ENCODE data around the gene FBRSL1. TPM values are rescaled to one million over a fixed set of nuclear protein-coding genes. Genes with fewer than 3 reads are reported as not detected.

FBRSL1 gene
- total RNA-seq, 1 experiment from 2014 or later, result 45.3 TPM

DNA sequence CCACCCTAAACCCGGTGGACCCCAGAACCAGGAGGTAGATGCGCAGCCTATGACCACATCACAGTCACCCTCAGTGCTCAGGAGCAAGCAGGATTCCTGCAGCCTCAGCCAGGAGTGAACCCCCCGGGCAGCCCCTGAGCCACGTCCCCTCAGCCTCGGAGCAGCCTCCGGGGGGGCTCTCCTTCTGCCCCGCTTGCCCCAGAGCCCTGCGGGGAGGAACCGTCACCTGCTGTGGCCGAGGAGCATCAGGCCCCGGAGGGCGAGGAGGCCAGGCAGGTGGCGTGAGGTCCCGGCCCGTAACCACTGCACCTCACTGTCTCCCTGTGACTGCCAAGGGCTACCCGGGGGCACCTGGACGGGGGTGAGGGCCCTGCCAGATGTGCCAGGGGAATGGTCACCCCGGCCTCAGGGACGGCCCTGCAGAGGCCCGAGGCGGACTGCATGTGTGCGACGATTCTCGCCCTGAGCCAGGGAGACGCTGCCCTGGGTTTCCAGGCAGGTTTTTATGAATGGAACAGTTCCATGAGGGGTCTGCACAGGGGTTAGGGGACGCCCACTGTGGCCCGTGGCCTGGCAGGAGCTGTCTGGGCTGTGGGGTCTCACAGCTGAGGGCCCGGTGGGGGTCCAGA, 58.6 kb downstream of the FBRSL1 start:
- ChIA-PET POLR2A (ENCODE audit: unreplicated experiment) (no interaction called here), CTCF (no interaction called here)
- no peaks in the 10 kb centered on the region for H4K20me1 ChIP-seq (ENCODE audit: low read length)
- no peak for TF ChIP-seq EZH2 (IDR thresholded peaks at IDR 0.05; ENCODE audit: low read length, unreplicated experiment)
- TF ChIP-seq, protein P1, sequence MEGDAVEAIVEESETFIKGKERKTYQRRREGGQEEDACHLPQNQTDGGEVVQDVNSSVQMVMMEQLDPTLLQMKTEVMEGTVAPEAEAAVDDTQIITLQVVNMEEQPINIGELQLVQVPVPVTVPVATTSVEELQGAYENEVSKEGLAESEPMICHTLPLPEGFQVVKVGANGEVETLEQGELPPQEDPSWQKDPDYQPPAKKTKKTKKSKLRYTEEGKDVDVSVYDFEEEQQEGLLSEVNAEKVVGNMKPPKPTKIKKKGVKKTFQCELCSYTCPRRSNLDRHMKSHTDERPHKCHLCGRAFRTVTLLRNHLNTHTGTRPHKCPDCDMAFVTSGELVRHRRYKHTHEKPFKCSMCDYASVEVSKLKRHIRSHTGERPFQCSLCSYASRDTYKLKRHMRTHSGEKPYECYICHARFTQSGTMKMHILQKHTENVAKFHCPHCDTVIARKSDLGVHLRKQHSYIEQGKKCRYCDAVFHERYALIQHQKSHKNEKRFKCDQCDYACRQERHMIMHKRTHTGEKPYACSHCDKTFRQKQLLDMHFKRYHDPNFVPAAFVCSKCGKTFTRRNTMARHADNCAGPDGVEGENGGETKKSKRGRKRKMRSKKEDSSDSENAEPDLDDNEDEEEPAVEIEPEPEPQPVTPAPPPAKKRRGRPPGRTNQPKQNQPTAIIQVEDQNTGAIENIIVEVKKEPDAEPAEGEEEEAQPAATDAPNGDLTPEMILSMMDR (conservative IDR thresholded peaks at IDR 0.05; ENCODE audit: low read depth, low read length), result no peak
- no peak for TF ChIP-seq EZH2phosphoT487 (IDR thresholded peaks at IDR 0.05; ENCODE audit: borderline replicate concordance, low read length)
- no peaks in the 10 kb centered on the region for H3K9me3 ChIP-seq (ENCODE audit: low read length)
- intact Hi-C loops (cut with micrococcal nuclease), result no loop called here
- no peaks in the 10 kb centered on the region for H3K79me2 ChIP-seq (ENCODE audit: low read length)
- H3K4me3 ChIP-seq (ENCODE audit: low read length), result no peak overlapping the region
- BruUV-seq (replicated peaks), result no TSS peak
- no peaks in the 10 kb centered on the region for H3K9me2 ChIP-seq (replicated peaks; ENCODE audit: low read length)
- no peaks in the 10 kb centered on the region for H3F3A ChIP-seq (ENCODE audit: low read length, unreplicated experiment)
- DNase-seq (no peak), ATAC-seq (no peak)
- H3K4me2 ChIP-seq (ENCODE audit: low read length), result no peak overlapping the region
- no peak overlapping the region for H2AFZ ChIP-seq (ENCODE audit: low read length)
- no peaks in the 10 kb centered on the region for H3K36me3 ChIP-seq (ENCODE audit: low read depth, low read length)
- no peaks in the 10 kb centered on the region for H3K27me3 ChIP-seq (ENCODE audit: low read length)
- H3K27ac ChIP-seq (ENCODE audit: low read length), result no peak overlapping the region
- no peaks in the 10 kb centered on the region for H3K4me1 ChIP-seq (ENCODE audit: insufficient read depth, low read length)
- no peak overlapping the region for H3K9ac ChIP-seq (ENCODE audit: low read length)

DNA sequence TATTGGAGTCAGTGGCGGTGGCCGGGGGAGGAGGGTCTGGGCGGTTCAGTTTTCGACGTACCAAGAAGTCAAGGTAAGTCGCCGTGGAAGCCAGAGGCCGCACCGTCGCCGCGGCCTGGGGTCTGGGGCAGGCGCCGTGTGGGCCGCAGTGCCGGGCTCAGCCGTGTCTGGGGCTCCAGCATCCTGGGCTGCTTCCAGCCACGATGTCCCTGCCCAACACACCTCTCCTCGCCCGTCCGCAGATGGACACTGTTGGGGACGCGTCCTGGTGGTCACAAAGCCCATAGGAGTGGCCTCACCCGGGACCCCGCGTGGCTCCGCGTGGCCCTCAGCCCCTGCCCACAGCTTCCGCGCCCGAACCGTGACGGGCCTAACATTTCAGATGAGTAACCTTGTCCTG, 59.1 kb downstream of the FBRSL1 start:
- ATAC-seq, result no peak
- TF ChIP-seq, protein P1 (conservative IDR thresholded peaks at IDR 0.05; ENCODE audit: low read depth, low read length), result no peak
- TF ChIP-seq EZH2phosphoT487 (IDR thresholded peaks at IDR 0.05; ENCODE audit: borderline replicate concordance, low read length) (no peak), EZH2 (IDR thresholded peaks at IDR 0.05; ENCODE audit: low read length, unreplicated experiment) (no peak)
- BruUV-seq (replicated peaks), result no TSS peak
- Histone ChIP-seq H3K36me3 (ENCODE audit: low read depth, low read length) (no peaks in the 10 kb centered on the region), H3K4me3 (ENCODE audit: low read length) (no peak overlapping the region), H4K20me1 (ENCODE audit: low read length) (no peaks in the 10 kb centered on the region), H3K4me1 (ENCODE audit: insufficient read depth, low read length) (no peaks in the 10 kb centered on the region), H3K4me2 (ENCODE audit: low read length) (no peak overlapping the region), H2AFZ (ENCODE audit: low read length) (no peak overlapping the region), H3F3A (ENCODE audit: low read length, unreplicated experiment) (no peaks in the 10 kb centered on the region), H3K27me3 (ENCODE audit: low read length) (no peaks in the 10 kb centered on the region), H3K79me2 (ENCODE audit: low read length) (no peaks in the 10 kb centered on the region), H3K9ac (ENCODE audit: low read length) (no peak overlapping the region), H3K9me3 (ENCODE audit: low read length) (no peaks in the 10 kb centered on the region), H3K9me2 (replicated peaks; ENCODE audit: low read length) (no peaks in the 10 kb centered on the region), H3K27ac (ENCODE audit: low read length) (no peak overlapping the region)
- POLR2A ChIA-PET (ENCODE audit: unreplicated experiment), result no interaction called here
- intact Hi-C loops (cut with micrococcal nuclease), result no loop called here
- CTCF ChIA-PET, result no interaction called here
- DNase-seq, result no peak

DNA sequence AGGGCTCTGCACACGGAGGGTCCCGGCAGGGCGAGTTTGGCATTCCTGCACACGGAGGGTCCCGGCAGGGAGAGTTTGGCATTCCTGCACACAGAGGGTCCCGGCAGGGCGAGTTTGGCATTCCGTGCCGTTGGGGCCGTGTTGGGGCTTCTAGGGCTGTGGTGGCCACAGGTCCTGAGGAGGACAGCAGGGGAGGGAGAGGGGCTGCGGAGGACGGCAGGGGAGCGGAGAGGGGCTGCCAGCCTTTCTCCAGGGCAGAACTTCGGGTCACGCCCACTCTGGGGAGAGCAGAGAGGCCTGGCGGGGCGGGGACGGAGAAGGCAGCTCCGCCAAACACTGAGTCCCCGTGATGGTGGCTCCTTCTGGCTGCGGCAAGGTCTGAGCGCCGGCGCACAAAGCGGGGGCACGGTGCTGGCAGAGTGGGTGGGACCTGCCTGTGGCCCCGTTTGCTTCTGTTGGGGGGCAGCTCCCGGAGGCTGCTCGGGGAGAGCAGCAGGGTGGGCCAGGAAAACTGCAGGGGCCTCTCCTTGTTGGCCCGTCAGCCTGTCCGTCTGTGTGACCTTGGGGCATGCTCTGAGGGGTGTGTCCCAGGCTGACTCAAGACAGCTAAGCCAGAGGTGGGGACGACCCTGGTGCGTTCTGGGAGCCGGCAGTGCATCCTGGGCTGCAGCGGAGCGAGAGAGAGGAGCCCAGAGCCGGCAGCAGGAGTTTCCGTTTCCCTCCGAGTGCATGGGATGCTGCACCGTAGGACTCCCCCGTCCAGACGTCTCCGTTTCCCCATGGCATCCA, 60.3 kb downstream of the FBRSL1 start:
- Histone ChIP-seq H3F3A (ENCODE audit: low read length, unreplicated experiment) (no peaks in the 10 kb centered on the region), H4K20me1 (ENCODE audit: low read length) (no peaks in the 10 kb centered on the region), H3K79me2 (ENCODE audit: low read length) (no peaks in the 10 kb centered on the region), H3K27ac (ENCODE audit: low read length) (no peak overlapping the region), H2AFZ (ENCODE audit: low read length) (no peak overlapping the region), H3K27me3 (ENCODE audit: low read length) (no peaks in the 10 kb centered on the region), H3K4me1 (ENCODE audit: insufficient read depth, low read length) (no peaks in the 10 kb centered on the region), H3K9me3 (ENCODE audit: low read length) (no peaks in the 10 kb centered on the region), H3K9ac (ENCODE audit: low read length) (no peak overlapping the region), H3K36me3 (ENCODE audit: low read depth, low read length) (no peaks in the 10 kb centered on the region; the same call in 1 of the 2 replicates), H3K4me3 (ENCODE audit: low read length) (no peak overlapping the region), H3K4me2 (ENCODE audit: low read length) (no peak overlapping the region), H3K9me2 (replicated peaks; ENCODE audit: low read length) (no peaks in the 10 kb centered on the region)
- ChIA-PET CTCF (no interaction called here), POLR2A (ENCODE audit: unreplicated experiment) (no interaction called here)
- BruUV-seq (replicated peaks), result no TSS peak
- intact Hi-C loops (cut with micrococcal nuclease), result no loop called here
- no peak for ATAC-seq
- TF ChIP-seq EZH2 (IDR thresholded peaks at IDR 0.05; ENCODE audit: low read length, unreplicated experiment) (no peak), EZH2phosphoT487 (IDR thresholded peaks at IDR 0.05; ENCODE audit: borderline replicate concordance, low read length) (no peak)
- TF ChIP-seq, protein P1 (conservative IDR thresholded peaks at IDR 0.05; ENCODE audit: low read depth, low read length), result no peak
- DNase-seq, result no peak

Data from PC-3 (cell line).